HG03460 (cell line): ENCODE data around the gene NBPF6.
A peak's percentile ranks its signal among the peaks of the same experiment; 100 is the strongest.
"Not testable (repeated sequence)": the region's sequence is repeated elsewhere in the genome, so short reads cannot be mapped to it uniquely, and the experiment has no call there.

Experiments used
- ATAC-seq: cut with Tn5 transposase; IDR thresholded peaks from one replicate; pipeline ENCODE4 v1.9.1; 2021; ENCODE audit not compliant: unreplicated experiment

NBPF6 gene

GRCh38 chr1:108450043-108450442 lies at the start of gene NBPF6:
Gene NBPF6 (plus strand): TSS chr1:108450343. CDS start chr1:108450602, 259 bp downstream.
- ATAC-seq = not testable (repeated sequence)

GRCh38 chr1:108411098-108411833 lies 38.9 kb upstream of the NBPF6 start:
- not testable (repeated sequence) for ATAC-seq

GRCh38 chr1:108420129-108420528 lies 30.0 kb upstream of the NBPF6 start:
- not testable (repeated sequence) for ATAC-seq

GRCh38 chr1:108421061-108421916 lies 28.9 kb upstream of the NBPF6 start:
- not testable (repeated sequence) for ATAC-seq

GRCh38 chr1:108426877-108427276 lies 23.3 kb upstream of the NBPF6 start:
- not testable (repeated sequence) for ATAC-seq

- ATAC-seq = not testable (repeated sequence)
These were observed 18.1 kb upstream of the NBPF6 start for GRCh38 chr1:108432002-108432401.

- not testable (repeated sequence) for ATAC-seq
These were observed 16.7 kb upstream of the NBPF6 start for GRCh38 chr1:108433404-108433803.

- peak; percentile 76 for ATAC-seq
These were observed 11.6 kb upstream of the NBPF6 start for GRCh38 chr1:108438536-108438935.

GRCh38 chr1:108454521-108454920 lies 4.4 kb downstream of the NBPF6 start:
- ATAC-seq = not testable (repeated sequence)

GRCh38 chr1:108458661-108459060 lies 8.5 kb downstream of the NBPF6 start:
- ATAC-seq = not testable (repeated sequence)

- not testable (repeated sequence) for ATAC-seq
These were observed 11.6 kb downstream of the NBPF6 start for GRCh38 chr1:108461758-108462157.

GRCh38 chr1:108463962-108464361 lies 13.8 kb downstream of the NBPF6 start:
- not testable (repeated sequence) for ATAC-seq

GRCh38 chr1:108466166-108466565 lies 16.0 kb downstream of the NBPF6 start:
- not testable (repeated sequence) for ATAC-seq

- ATAC-seq = not testable (repeated sequence)
These were observed 17.0 kb downstream of the NBPF6 start for GRCh38 chr1:108467155-108467554.

- not testable (repeated sequence) for ATAC-seq
These were observed 20.6 kb downstream of the NBPF6 start for GRCh38 chr1:108470750-108471149.

GRCh38 chr1:108474516-108474915 lies 24.4 kb downstream of the NBPF6 start:
- not testable (repeated sequence) for ATAC-seq

GRCh38 chr1:108478429-108479015 lies 28.4 kb downstream of the NBPF6 start:
- no peak for ATAC-seq

- no peak for ATAC-seq
These were observed 32.6 kb downstream of the NBPF6 start for GRCh38 chr1:108482708-108483107.

- not testable (repeated sequence) for ATAC-seq
These were observed 35.8 kb downstream of the NBPF6 start for GRCh38 chr1:108485990-108486389.

- not testable (repeated sequence) for ATAC-seq
These were observed 36.6 kb downstream of the NBPF6 start for GRCh38 chr1:108486707-108487106.

- not testable (repeated sequence) for ATAC-seq
These were observed 44.9 kb downstream of the NBPF6 start for GRCh38 chr1:108495008-108495407.
